ENCODE measurements around the gene MAD1L1. TPM values are rescaled to one million over a fixed set of nuclear protein-coding genes. Genes with fewer than 3 reads are reported as not detected.

The MAD1L1 gene
- total and polyA plus RNA-seq, 2 donors (not counting 1 experiment from before 2014, with no cell fraction given), result 9.8 to 29.4 TPM

DNA sequence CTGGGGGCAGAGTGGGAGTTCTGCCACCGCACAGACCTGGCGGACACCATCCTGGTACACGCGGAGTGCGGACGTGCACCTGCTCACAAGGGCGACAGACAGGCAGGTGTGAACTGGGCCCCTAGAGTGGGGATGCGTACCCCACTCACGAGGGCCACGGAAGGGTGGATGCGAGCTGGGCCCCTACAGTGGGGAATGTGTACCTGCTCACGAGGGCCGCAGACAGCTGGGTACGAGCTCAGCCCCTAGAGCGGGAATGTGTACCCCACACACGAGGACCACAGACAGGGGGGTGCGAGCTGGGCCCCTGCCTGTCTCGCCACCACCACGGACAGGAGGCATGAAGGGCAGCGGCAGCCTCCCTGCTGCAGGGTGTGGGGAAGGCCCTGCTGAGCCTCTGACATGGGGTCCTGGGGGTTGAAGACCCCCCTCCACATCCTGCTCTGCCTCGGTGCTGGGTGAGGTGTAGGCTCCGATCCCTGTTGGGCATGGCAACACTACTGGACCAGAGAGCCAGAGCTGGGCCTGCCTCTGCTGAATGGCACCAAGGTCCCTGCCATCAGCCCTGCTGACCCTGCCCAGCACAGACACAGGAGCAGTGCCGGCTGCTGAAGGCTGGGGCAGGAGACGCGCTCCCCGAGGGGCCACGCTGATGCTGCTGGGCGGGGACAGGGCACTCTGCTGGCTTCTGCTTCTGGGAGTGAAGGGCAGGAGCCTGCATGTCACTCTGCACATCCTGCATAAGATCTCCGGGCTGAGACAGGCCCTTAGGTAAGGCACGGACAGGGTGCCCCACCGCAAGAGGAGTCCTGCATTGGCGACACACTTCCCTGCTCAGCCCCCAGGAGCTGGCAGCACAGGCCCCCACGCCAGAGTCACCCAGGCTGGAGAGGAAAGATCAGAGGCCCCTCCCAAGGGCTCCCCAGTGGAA is 259.2 kb downstream of the MAD1L1 start:
- H4K20me1 ChIP-seq (ENCODE audit: control insufficient read depth, extremely low read depth, insufficient read depth, low read length), result no peaks in the 10 kb centered on the region
- H3K36me3 ChIP-seq (ENCODE audit: control insufficient read depth, insufficient read depth, low read length), result no peaks in the 10 kb centered on the region
- H3K79me2 ChIP-seq (ENCODE audit: control insufficient read depth, insufficient read depth, low read length), result no peaks in the 10 kb centered on the region
- H3K27ac ChIP-seq (ENCODE audit: insufficient read depth, low read length), result no peak overlapping the region
- no peak for DNase-seq (ENCODE audit: low read depth in 2 of 2)
- H3K4me3 ChIP-seq (replicated peaks in 1 of 4; ENCODE audit: control extremely low read depth in 1 of 4, insufficient read depth in 1 of 4, low read depth in 3 of 4, low read length in 4 of 4), result no peak overlapping the region
- no peaks in the 10 kb centered on the region for H3K27me3 ChIP-seq (ENCODE audit: control insufficient read depth, insufficient read depth, low read length)
- H3K9me3 ChIP-seq (ENCODE audit: control insufficient read depth, insufficient read depth, low read depth, low read length), result no peaks in the 10 kb centered on the region
- no peak overlapping the region for H3K4me2 ChIP-seq (ENCODE audit: extremely low read depth, insufficient read depth, low read length)
- no peak overlapping the region for H2AFZ ChIP-seq (ENCODE audit: low read length)
- TF ChIP-seq EZH2 (IDR thresholded peaks at IDR 0.05; ENCODE audit: low read length, missing control alignments), result no peak
- TF ChIP-seq, protein P1, sequence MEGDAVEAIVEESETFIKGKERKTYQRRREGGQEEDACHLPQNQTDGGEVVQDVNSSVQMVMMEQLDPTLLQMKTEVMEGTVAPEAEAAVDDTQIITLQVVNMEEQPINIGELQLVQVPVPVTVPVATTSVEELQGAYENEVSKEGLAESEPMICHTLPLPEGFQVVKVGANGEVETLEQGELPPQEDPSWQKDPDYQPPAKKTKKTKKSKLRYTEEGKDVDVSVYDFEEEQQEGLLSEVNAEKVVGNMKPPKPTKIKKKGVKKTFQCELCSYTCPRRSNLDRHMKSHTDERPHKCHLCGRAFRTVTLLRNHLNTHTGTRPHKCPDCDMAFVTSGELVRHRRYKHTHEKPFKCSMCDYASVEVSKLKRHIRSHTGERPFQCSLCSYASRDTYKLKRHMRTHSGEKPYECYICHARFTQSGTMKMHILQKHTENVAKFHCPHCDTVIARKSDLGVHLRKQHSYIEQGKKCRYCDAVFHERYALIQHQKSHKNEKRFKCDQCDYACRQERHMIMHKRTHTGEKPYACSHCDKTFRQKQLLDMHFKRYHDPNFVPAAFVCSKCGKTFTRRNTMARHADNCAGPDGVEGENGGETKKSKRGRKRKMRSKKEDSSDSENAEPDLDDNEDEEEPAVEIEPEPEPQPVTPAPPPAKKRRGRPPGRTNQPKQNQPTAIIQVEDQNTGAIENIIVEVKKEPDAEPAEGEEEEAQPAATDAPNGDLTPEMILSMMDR (conservative IDR thresholded peaks at IDR 0.05 in 1 of 2, IDR thresholded peaks at IDR 0.05 in 1 of 2; ENCODE audit: low read depth in 1 of 2, low read length in 2 of 2), result no peak
- no peaks in the 10 kb centered on the region for H3K4me1 ChIP-seq (ENCODE audit: control insufficient read depth, extremely low read depth, insufficient read depth, low read length)
- H3K9ac ChIP-seq (ENCODE audit: insufficient read depth, low read length), result no peak overlapping the region

DNA sequence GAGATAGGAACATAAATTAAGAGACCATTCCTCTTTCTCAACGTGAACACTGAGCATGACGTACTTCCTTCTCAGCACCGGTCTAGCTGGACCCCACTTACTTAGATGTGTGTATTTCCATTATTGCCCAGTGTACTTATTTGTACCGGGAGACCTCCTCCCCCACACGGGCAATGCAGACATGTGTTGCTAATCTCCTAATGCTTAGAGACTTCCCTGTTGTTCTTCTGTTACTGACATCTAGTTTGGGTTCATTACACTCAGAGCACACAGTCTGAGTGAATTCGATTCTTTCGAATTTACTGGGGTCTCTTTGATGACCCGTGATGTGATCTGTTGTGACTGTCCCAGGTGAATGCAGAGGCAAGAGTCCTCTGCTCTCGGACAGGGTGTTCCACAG is 260.0 kb downstream of the MAD1L1 start:
- no peaks in the 10 kb centered on the region for H3K4me1 ChIP-seq (ENCODE audit: control insufficient read depth, extremely low read depth, insufficient read depth, low read length)
- H4K20me1 ChIP-seq (ENCODE audit: control insufficient read depth, extremely low read depth, insufficient read depth, low read length), result no peaks in the 10 kb centered on the region
- no peak overlapping the region for H3K4me2 ChIP-seq (ENCODE audit: extremely low read depth, insufficient read depth, low read length)
- H2AFZ ChIP-seq (ENCODE audit: low read length), result no peak overlapping the region
- H3K9ac ChIP-seq (ENCODE audit: insufficient read depth, low read length), result no peak overlapping the region
- TF ChIP-seq, protein P1 (conservative IDR thresholded peaks at IDR 0.05 in 1 of 2, IDR thresholded peaks at IDR 0.05 in 1 of 2; ENCODE audit: low read depth in 1 of 2, low read length in 2 of 2), result no peak
- no peak for TF ChIP-seq EZH2 (IDR thresholded peaks at IDR 0.05; ENCODE audit: low read length, missing control alignments)
- no peak overlapping the region for H3K27ac ChIP-seq (ENCODE audit: insufficient read depth, low read length)
- H3K36me3 ChIP-seq (ENCODE audit: control insufficient read depth, insufficient read depth, low read length), result peaks cover 4% of the 10 kb centered on the region
- no peaks in the 10 kb centered on the region for H3K9me3 ChIP-seq (ENCODE audit: control insufficient read depth, insufficient read depth, low read depth, low read length)
- no peaks in the 10 kb centered on the region for H3K27me3 ChIP-seq (ENCODE audit: control insufficient read depth, insufficient read depth, low read length)
- no peak overlapping the region for H3K4me3 ChIP-seq (replicated peaks in 1 of 4; ENCODE audit: control extremely low read depth in 1 of 4, insufficient read depth in 1 of 4, low read depth in 3 of 4, low read length in 4 of 4)
- H3K79me2 ChIP-seq (ENCODE audit: control insufficient read depth, insufficient read depth, low read length), result no peaks in the 10 kb centered on the region
- DNase-seq (ENCODE audit: low read depth in 2 of 2), result no peak

DNA sequence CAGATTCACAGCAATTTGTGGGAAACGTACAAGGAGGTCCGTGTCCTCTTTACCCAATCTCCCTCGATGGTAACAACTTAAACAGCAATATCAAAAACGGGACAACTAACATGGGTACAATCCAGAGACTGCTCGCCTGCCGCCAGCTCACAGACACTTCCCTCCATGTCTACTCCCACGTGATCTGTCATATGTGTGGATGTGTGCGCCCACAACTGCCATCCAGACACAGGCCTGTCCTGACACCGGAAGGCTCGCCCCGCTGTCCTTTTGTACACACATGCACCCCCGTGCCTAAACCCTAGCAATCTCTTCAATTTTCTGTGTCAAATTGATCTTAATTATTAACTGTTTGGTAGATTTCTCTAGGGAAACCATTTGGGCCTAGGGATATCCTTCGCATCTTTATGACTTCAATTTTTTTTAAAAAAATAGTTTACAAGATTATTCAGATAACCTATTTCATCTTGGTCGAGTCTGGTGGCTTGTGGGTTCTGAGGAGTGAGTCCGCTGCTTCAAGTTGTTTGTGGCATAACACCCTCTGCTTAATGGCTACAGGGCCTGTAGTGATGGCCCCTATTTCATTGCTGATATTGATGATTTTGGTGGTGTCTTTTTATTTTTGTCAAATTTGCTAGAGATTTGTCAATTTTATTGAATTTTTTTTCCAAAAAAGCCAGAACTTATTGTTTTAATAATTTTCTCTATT is 260.6 kb downstream of the MAD1L1 start:
- Histone ChIP-seq H3K9ac (ENCODE audit: insufficient read depth, low read length) (no peak overlapping the region), H3K4me2 (ENCODE audit: extremely low read depth, insufficient read depth, low read length) (no peak overlapping the region), H2AFZ (ENCODE audit: low read length) (no peak overlapping the region), H3K4me3 (replicated peaks in 1 of 4; ENCODE audit: control extremely low read depth in 1 of 4, insufficient read depth in 1 of 4, low read depth in 3 of 4, low read length in 4 of 4) (no peak overlapping the region), H3K9me3 (ENCODE audit: control insufficient read depth, insufficient read depth, low read depth, low read length) (no peaks in the 10 kb centered on the region), H3K36me3 (ENCODE audit: control insufficient read depth, insufficient read depth, low read length) (peaks cover 4% of the 10 kb centered on the region), H4K20me1 (ENCODE audit: control insufficient read depth, extremely low read depth, insufficient read depth, low read length) (no peaks in the 10 kb centered on the region), H3K4me1 (ENCODE audit: control insufficient read depth, extremely low read depth, insufficient read depth, low read length) (no peaks in the 10 kb centered on the region), H3K79me2 (ENCODE audit: control insufficient read depth, insufficient read depth, low read length) (no peaks in the 10 kb centered on the region), H3K27ac (ENCODE audit: insufficient read depth, low read length) (no peak overlapping the region), H3K27me3 (ENCODE audit: control insufficient read depth, insufficient read depth, low read length) (no peaks in the 10 kb centered on the region)
- no peak for TF ChIP-seq EZH2 (IDR thresholded peaks at IDR 0.05; ENCODE audit: low read length, missing control alignments)
- TF ChIP-seq, protein P1 (conservative IDR thresholded peaks at IDR 0.05 in 1 of 2, IDR thresholded peaks at IDR 0.05 in 1 of 2; ENCODE audit: low read depth in 1 of 2, low read length in 2 of 2), result no peak
- no peak for DNase-seq (ENCODE audit: low read depth in 2 of 2)

Data from fibroblast of lung (primary cell).